Lung microvascular endothelial cell (primary cell): ENCODE data around the gene MR1. TPM values are rescaled to one million over a fixed set of nuclear protein-coding genes. Genes with fewer than 3 reads are reported as not detected.

ENCODE experiments used
- DNase-seq, 2 donors: peaks; one replicate each; pipeline versions ENCODE4 v3.0.0 to v3.0.0-alpha.2; 2010; ENCODE audit warnings: low read depth in 2 of 2
- total RNA-seq: library from RNA; depleted of rRNA; stranded (reverse); fragments of >200 nt; gene quantifications from 2 replicates; pipeline ENCODE4 v1.2.1, GENCODE V29; 2014

MR1 gene
- total RNA-seq, 1 donor from 2014 or later: 0.99 TPM

- peak; percentile 39 to 45 for DNase-seq
Measured at GRCh38 chr1:181090641-181091126, 56.9 kb downstream of the MR1 start.

- DNase-seq: no peak
Measured at GRCh38 chr1:181091309-181092040, 57.7 kb downstream of the MR1 start.

GRCh38 chr1:181092056-181092455 is 58.3 kb downstream of the MR1 start:
- no peak for DNase-seq

GRCh38 chr1:181092883-181093458 is 59.2 kb downstream of the MR1 start:
- no peak for DNase-seq

GRCh38 chr1:181094416-181095212 is 60.8 kb downstream of the MR1 start:
- peak in 1 of 2 donors; percentile 55 for DNase-seq

- no peak for DNase-seq
Measured at GRCh38 chr1:181095260-181095659, 61.5 kb downstream of the MR1 start.

GRCh38 chr1:181095763-181096184 is 62.0 kb downstream of the MR1 start:
- DNase-seq: no peak

- DNase-seq: no peak
Measured at GRCh38 chr1:181097242-181097641, 63.5 kb downstream of the MR1 start.

- DNase-seq: peak; percentile 54 to 69
Measured at GRCh38 chr1:181099152-181100014, 65.6 kb downstream of the MR1 start.

GRCh38 chr1:181100015-181100905 is 66.5 kb downstream of the MR1 start:
- peak; percentile 49 to 74 for DNase-seq

GRCh38 chr1:181100934-181101333 is 67.2 kb downstream of the MR1 start:
- no peak for DNase-seq

- DNase-seq: peak in 1 of 2 donors; percentile 72
Measured at GRCh38 chr1:181101581-181102226, 67.9 kb downstream of the MR1 start.

- DNase-seq: no peak
Measured at GRCh38 chr1:181102841-181103240, 69.1 kb downstream of the MR1 start.

- no peak for DNase-seq
Measured at GRCh38 chr1:181103399-181103798, 69.6 kb downstream of the MR1 start.

- DNase-seq: no peak
Measured at GRCh38 chr1:181104042-181104789, 70.4 kb downstream of the MR1 start.

- peak; percentile 54 to 56 for DNase-seq
Measured at GRCh38 chr1:181104790-181105133, 71.0 kb downstream of the MR1 start.

GRCh38 chr1:181105134-181106021 is 71.6 kb downstream of the MR1 start:
- peak; percentile 93 to 96 for DNase-seq

GRCh38 chr1:181106022-181106312 is 72.2 kb downstream of the MR1 start:
- DNase-seq: no peak
